ENCODE results near the gene YDJC. TPM values are rescaled to one million over a fixed set of nuclear protein-coding genes. Genes with fewer than 3 reads are reported as not detected.

Gene YDJC
- total RNA-seq, 4 donors from 2014 or later: 44.5 to 72.7 (median 54.6) TPM

- Histone ChIP-seq H3K27me3 (no peaks in the 10 kb centered on the region), H3K27ac (peak overlapping the region; percentile 81 to 90 (median 85)), H3K4me3 (replicated peaks in 1 of 3) (peak overlapping the region in 2 of 3 donors; percentile 57 to 67), H3K9me3 (no peaks in the 10 kb centered on the region), H3K4me1 (peaks cover 16 to 18% of the 10 kb centered on the region in 2 donors), H3K36me3 (no peaks in the 10 kb centered on the region)
- TF ChIP-seq POLR2A (IDR thresholded peaks at IDR 0.05) (no peak), CTCF (IDR thresholded peaks at IDR 0.05) (no peak)
- WGBS, 2 donors: 69 to 73% methylated on average over 26 of the region's 26 CpGs
- intact Hi-C loops (cut with DNase I): no loop called here
- DNase-seq: no peak
Measured at GRCh38 chr22:21665047-21665851, 35.4 kb upstream of the YDJC start.

- no peaks in the 10 kb centered on the region for H3K36me3 ChIP-seq
- peaks cover 8 to 10% of the 10 kb centered on the region in 2 donors for H3K4me1 ChIP-seq
- H3K27me3 ChIP-seq: no peaks in the 10 kb centered on the region
- WGBS, 2 donors: 89 to 94% methylated on average over 1 to 2 of the region's 2 CpGs
- TF ChIP-seq POLR2A (IDR thresholded peaks at IDR 0.05): no peak
- TF ChIP-seq CTCF (IDR thresholded peaks at IDR 0.05): no peak
- intact Hi-C loops (cut with DNase I): no loop called here
- H3K4me3 ChIP-seq (replicated peaks in 1 of 3): no peak overlapping the region
- no peaks in the 10 kb centered on the region for H3K9me3 ChIP-seq
- no peak for DNase-seq
- H3K27ac ChIP-seq: no peak overlapping the region
Measured at GRCh38 chr22:21663738-21664137, 33.9 kb upstream of the YDJC start.

- Histone ChIP-seq H3K27ac (no peak overlapping the region), H3K4me3 (replicated peaks in 1 of 3) (no peak overlapping the region), H3K27me3 (no peaks in the 10 kb centered on the region), H3K4me1 (peaks cover 11 to 15% of the 10 kb centered on the region in 2 donors), H3K9me3 (no peaks in the 10 kb centered on the region), H3K36me3 (no peaks in the 10 kb centered on the region)
- 95 to 98% methylated on average over 5 of the region's 5 CpGs for WGBS, 2 donors
- TF ChIP-seq POLR2A (IDR thresholded peaks at IDR 0.05) (no peak), CTCF (IDR thresholded peaks at IDR 0.05) (no peak)
- intact Hi-C loops (cut with DNase I): no loop called here
- no peak for DNase-seq
Measured at GRCh38 chr22:21661991-21662390, 32.2 kb upstream of the YDJC start.

- 83 to 85% methylated on average over 4 to 7 of the region's 7 CpGs for WGBS, 2 donors
- Histone ChIP-seq H3K27me3 (no peaks in the 10 kb centered on the region), H3K36me3 (no peaks in the 10 kb centered on the region), H3K27ac (no peak overlapping the region), H3K4me3 (replicated peaks in 1 of 3) (no peak overlapping the region), H3K9me3 (no peaks in the 10 kb centered on the region), H3K4me1 (peaks cover 9 to 13% of the 10 kb centered on the region in 2 donors)
- TF ChIP-seq POLR2A (IDR thresholded peaks at IDR 0.05) (no peak), CTCF (IDR thresholded peaks at IDR 0.05) (no peak)
- DNase-seq: no peak
- intact Hi-C loops (cut with DNase I): no loop called here
Measured at GRCh38 chr22:21660904-21661303, 31.1 kb upstream of the YDJC start.

- no peak for DNase-seq
- Histone ChIP-seq H3K4me3 (replicated peaks in 1 of 3) (no peak overlapping the region), H3K36me3 (no peaks in the 10 kb centered on the region), H3K4me1 (peaks cover 8 to 9% of the 10 kb centered on the region in 2 donors), H3K9me3 (no peaks in the 10 kb centered on the region), H3K27me3 (no peaks in the 10 kb centered on the region), H3K27ac (no peak overlapping the region)
- intact Hi-C loops (cut with DNase I): no loop called here
- 74 to 76% methylated on average over 6 to 7 of the region's 7 CpGs for WGBS, 2 donors
- no peak for TF ChIP-seq CTCF (IDR thresholded peaks at IDR 0.05)
- no peak for TF ChIP-seq POLR2A (IDR thresholded peaks at IDR 0.05)
Measured at GRCh38 chr22:21659864-21660525, 30.2 kb upstream of the YDJC start.

Measured in thyroid gland (tissue), 4 donors.